HepG2 (cell line): ENCODE data around the gene PDE9A. TPM values are rescaled to one million over a fixed set of nuclear protein-coding genes. Genes with fewer than 3 reads are reported as not detected.
"Not testable (repeated sequence)": the region's sequence is repeated elsewhere in the genome, so short reads cannot be mapped to it uniquely, and the experiment has no call there.

ENCODE experiments used
- ATAC-seq: fragments of 200-7000 bp; cut with Tn5 transposase; 3 replicates; pipeline ENCODE4 v1.9.1; 2020; ENCODE audit warnings: mild to moderate bottlenecking, moderate library complexity
- BruUV-seq: library from RNA; stranded (reverse); fragments of 400-500 nt; replicated peaks from 2 replicates; lab custom pipeline; 2021; lab: Mats Ljungman, UMichigan
- CTCF ChIA-PET: fragments of 300-600 bp; formaldehyde crosslinking; extraction: SDS; loops from one replicate; lab custom pipeline; 2021; ENCODE audit warnings: low total read pairs, inconsistent platforms, low intra/inter-chr PET ratio; lab: Yijun Ruan, JAX
- POLR2A ChIA-PET: fragments of 350-600 bp; sonication (Branson Sonifier 250); formaldehyde crosslinking; loops from one replicate; lab custom pipeline; 2020; ENCODE audit warnings: antibody characterized with exemption, inconsistent platforms; lab: Yijun Ruan, JAX
- DNase-seq: peaks from one replicate; pipeline ENCODE4 v3.0.0-alpha.2; 2015; ENCODE audit warnings: low spot score
- FAIRE-seq: peaks from 3 replicates; lab custom pipeline; 2011; peaks lifted over from hg19 to GRCh38; lab: Jason Lieb, UNC
- H2AFZ ChIP-seq: one replicate; pipeline ENCODE4 v1.6.1; 2011; ENCODE audit warnings: low read length, inconsistent platforms
- H3K27ac ChIP-seq: fragments of 300-600 bp; 3 replicates; pipeline ENCODE4 v1.8.0; 2011; ENCODE audit warnings: mixed run types, mild to moderate bottlenecking, mixed read lengths, low read length, inconsistent platforms; ENCODE audit not compliant: insufficient read depth; ENCODE audit errors: extremely low read length
- H3K27me3 ChIP-seq, 2 experiments: fragments of 200-600 bp in 1 of 2; 2 replicates in 1 of 2; 3 replicates in 1 of 2; pipeline versions ENCODE4 v1.6.0 to v1.8.0; 2011; ENCODE audit warnings: low read length in 2 of 2, mild to moderate bottlenecking in 2 of 2, moderate library complexity in 2 of 2, inconsistent platforms in 1 of 2; ENCODE audit not compliant: insufficient read depth in 2 of 2, control insufficient read depth in 1 of 2
- H3K36me3 ChIP-seq, 2 experiments: fragments of 200-600 bp in 1 of 2; replicated peaks in 1 of 2; 2 replicates in 1 of 2; 3 replicates in 1 of 2; pipeline versions ENCODE4 v1.5.1 to v1.8.0; 2011; ENCODE audit warnings: low read length in 2 of 2, inconsistent platforms in 1 of 2; ENCODE audit not compliant: insufficient read depth in 2 of 2, control insufficient read depth in 1 of 2
- H3K4me1 ChIP-seq: 2 replicates; pipeline ENCODE4 v1.5.1; 2012; ENCODE audit warnings: low read length, inconsistent platforms; ENCODE audit not compliant: insufficient read depth
- H3K4me2 ChIP-seq: 2 replicates; pipeline ENCODE4 v1.6.0; 2011; ENCODE audit warnings: low read depth, low read length, inconsistent platforms
- H3K4me3 ChIP-seq, 3 experiments: fragments of 200-600 bp in 1 of 3; sonication (generic), shearing (Covaris generic) in 1 of 3; replicated peaks in 1 of 3; 2 replicates each; pipeline ENCODE4 v1.5.1; 2011 to 2016; ENCODE audit warnings: low read length in 3 of 3, inconsistent platforms in 2 of 3, low read depth in 2 of 3, mild to moderate bottlenecking in 2 of 3, control low read depth in 1 of 3, mixed read lengths in 1 of 3; ENCODE audit not compliant: insufficient read depth in 1 of 3
- H3K79me2 ChIP-seq: one replicate; pipeline ENCODE4 v1.6.1; 2011; ENCODE audit warnings: low read length, inconsistent platforms; ENCODE audit not compliant: insufficient read depth
- H3K9ac ChIP-seq: 2 replicates; pipeline ENCODE4 v1.6.0; 2011; ENCODE audit warnings: mild to moderate bottlenecking, low read depth, low read length, inconsistent platforms; ENCODE audit not compliant: insufficient read depth
- H3K9me3 ChIP-seq: 2 replicates; pipeline ENCODE4 v1.5.1; 2012; ENCODE audit warnings: mild to moderate bottlenecking, low read length
- H4K20me1 ChIP-seq: 2 replicates; pipeline ENCODE4 v1.6.0; 2011; ENCODE audit warnings: inconsistent platforms, mild to moderate bottlenecking, low read length, moderate library complexity; ENCODE audit not compliant: insufficient read depth
- CEBPG ChIP-seq: IDR thresholded peaks from 2 replicates; pipeline ENCODE4 v1.6.1; 2016
- CHD4 ChIP-seq: fragments of 200-600 bp; sonication (generic); IDR thresholded peaks from 2 replicates; pipeline ENCODE4 v1.7.0; 2017; ENCODE audit warnings: mild to moderate bottlenecking, low read length, borderline replicate concordance
- HNRNPL ChIP-seq: fragments of 200-400 bp; formaldehyde crosslinking; IDR thresholded peaks from 2 replicates; pipeline ENCODE4 v1.6.1; 2017; ENCODE audit warnings: mild to moderate bottlenecking, low read depth, low read length
- HNRNPLL ChIP-seq: fragments of 200-400 bp; formaldehyde crosslinking; IDR thresholded peaks from 2 replicates; pipeline ENCODE4 v1.6.1; 2017; ENCODE audit warnings: mild to moderate bottlenecking, low read depth, low read length; ENCODE audit not compliant: poor library complexity, severe bottlenecking
- MIXL1 ChIP-seq: IDR thresholded peaks from 2 replicates; pipeline ENCODE4 v1.6.1; 2016
- TOE1 ChIP-seq: sonication (generic); formaldehyde crosslinking; IDR thresholded peaks from 2 replicates; pipeline ENCODE4 v1.4.0; 2020; ENCODE audit warnings: mild to moderate bottlenecking, missing genetic modification reagents
- ZNF20 ChIP-seq: sonication (generic); formaldehyde crosslinking; IDR thresholded peaks from 2 replicates; pipeline ENCODE4 v1.4.0; 2020; ENCODE audit warnings: mild to moderate bottlenecking, moderate library complexity, missing genetic modification reagents
- ZNF646 ChIP-seq: sonication (generic); formaldehyde crosslinking; IDR thresholded peaks from 2 replicates; pipeline ENCODE4 v1.9.0; 2021; ENCODE audit warnings: mild to moderate bottlenecking, missing genetic modification reagents
- WGBS: methylation state at CpG from one replicate; pipeline ENCODE4 v1.1.6; 2017; ENCODE audit warnings: low lambda C conversion rate; 5-methylcytosine and 5-hydroxymethylcytosine counted together
- in situ Hi-C: cut with HindIII; loops from 2 replicates; pipeline ENCODE4 v1.10.0; 2017; ENCODE audit warnings: low pct_unique_long_range_greater_than_20kb; ENCODE audit not compliant: extremely low pct_ligation_motif_present
- intact Hi-C: fragments of 100-400 bp; cut with micrococcal nuclease; formaldehyde crosslinking; loops from one replicate; pipeline ENCODE4 v1.10.0; 2022; ENCODE audit not compliant: unreplicated experiment
- polyA plus RNA-seq, 8 experiments: library from polyadenylated mRNA; depleted of rRNA in 3 of 8; stranded (reverse) in 7 of 8; unstranded in 1 of 8; fragments of >200 nt; fragmentation: Illumina TruSeq in 4 of 8; extraction: Trizol in 4 of 8; gene quantifications; 2 replicates each; pipeline versions ENCODE4 v1.2.1 to v1.2.3, GENCODE V29; 2011 to 2016; ENCODE audit warnings: low read depth in 4 of 8, missing spikeins in 1 of 8, mixed read lengths in 1 of 8; ENCODE audit not compliant: insufficient read depth in 1 of 8
- total RNA-seq, 5 experiments: library from RNA; depleted of rRNA; stranded (reverse); fragments of >200 nt; fragmentation: Illumina TruSeq; extraction: Trizol; gene quantifications; 2 replicates each; pipeline ENCODE4 v1.2.3, GENCODE V29; 2016; ENCODE audit warnings: low read depth in 1 of 5

Gene PDE9A
- total and polyA plus RNA-seq, 2 of the 13 experiments (the other 11 are each of a cell fraction or from before 2014, with no cell fraction given), result 4.6 to 19.7 TPM

- TF ChIP-seq MIXL1 (CRISPR knock-in tag) (peak; percentile 41; the same call in 1 of the 2 replicates), TOE1 (CRISPR knock-in tag) (no peak), CEBPG (CRISPR knock-in tag) (peak; percentile 96), ZNF20 (no peak)
These were observed 38.5 kb upstream of the PDE9A start (continued) for GRCh38 chr21:42614811-42615351.

- Histone ChIP-seq H3K4me1 (peaks cover 34% of the 10 kb centered on the region), H3K27me3 (peaks cover 2 to 36% of the 10 kb centered on the region in 2 experiments; a peak in 4 of 5 replicates), H3K4me2 (peak overlapping the region; percentile 89), H3K4me3 (peak overlapping the region in 2 of 3 experiments; percentile 34 to 67; a peak in 3 of 6 replicates)
- BruUV-seq, H3K36me3 ChIP-seq, H3K9ac ChIP-seq, H2AFZ ChIP-seq, H3K9me3 ChIP-seq, ATAC-seq, CTCF ChIA-PET, H3K79me2 ChIP-seq, intact Hi-C loops, H4K20me1 ChIP-seq, H3K27ac ChIP-seq: not testable (repeated sequence)
- POLR2A ChIA-PET, result interaction anchor here (1.2 kb wide), 1 partner anchor 9 kb away, joined by 3 read pairs; no protein-coding TSS in a partner anchor
- peak; percentile 90 for FAIRE-seq
- WGBS, result 35% methylated on average over 5 of the region's 5 CpGs
- TF ChIP-seq HNRNPLL (peak; percentile 20), CHD4 (0 out of 2 replicates have a peak, but pooled peaks have one; percentile 20), HNRNPL (peak; percentile 83), ZNF646 (CRISPR knock-in tag) (peak; percentile 95; the same call in 1 of the 2 replicates)
- TF ChIP-seq, all 625 proteins: peak for 4; not testable (repeated sequence) for 621
- in situ Hi-C loops, DNase-seq: not testable (repeated sequence)
These were observed 38.0 kb upstream of the PDE9A start for GRCh38 chr21:42615377-42615776.
